GM23248 (cell line): ENCODE measurements around the gene NHSL2. TPM values are rescaled to one million over a fixed set of nuclear protein-coding genes. Genes with fewer than 3 reads are reported as not detected.

Source experiments
- DNase-seq: peaks from one replicate; pipeline ENCODE4 v3.0.0-alpha.2; 2015
- H2AFZ ChIP-seq: fragments of 200-600 bp; sonication (generic); 2 replicates; pipeline ENCODE4 v1.6.1; 2016; ENCODE audit warnings: antibody characterized with exemption
- H3F3A ChIP-seq: fragments of 200-600 bp; sonication (generic); 2 replicates; pipeline ENCODE4 v1.6.1; 2016; ENCODE audit warnings: mild to moderate bottlenecking, antibody characterized with exemption, mixed run types; ENCODE audit not compliant: insufficient read depth
- H3K27ac ChIP-seq: fragments of 200-600 bp; sonication (generic); 2 replicates; pipeline ENCODE4 v1.5.1; 2016; ENCODE audit warnings: mild to moderate bottlenecking
- H3K27me3 ChIP-seq: fragments of 200-600 bp; sonication (generic); replicated peaks from 2 replicates; pipeline ENCODE4 v1.6.1; 2016; ENCODE audit warnings: mild to moderate bottlenecking; ENCODE audit not compliant: insufficient read depth
- H3K36me3 ChIP-seq: fragments of 200-600 bp; sonication (generic); 2 replicates; pipeline ENCODE4 v1.6.1; 2016; ENCODE audit warnings: low read depth, mild to moderate bottlenecking
- H3K4me1 ChIP-seq: fragments of 200-600 bp; sonication (generic); 2 replicates; pipeline ENCODE4 v1.6.1; 2016; ENCODE audit warnings: mild to moderate bottlenecking; ENCODE audit not compliant: insufficient read depth
- H3K4me2 ChIP-seq: fragments of 200-600 bp; sonication (generic); one replicate; pipeline ENCODE4 v1.6.1; 2016; ENCODE audit warnings: mild to moderate bottlenecking; ENCODE audit not compliant: unreplicated experiment
- H3K4me3 ChIP-seq: fragments of 200-600 bp; sonication (generic); 2 replicates; pipeline ENCODE4 v1.5.1; 2016; ENCODE audit warnings: mild to moderate bottlenecking
- H3K79me2 ChIP-seq: fragments of 200-600 bp; sonication (generic); 2 replicates; pipeline ENCODE4 v1.6.1; 2016; ENCODE audit warnings: mild to moderate bottlenecking; ENCODE audit not compliant: insufficient read depth
- H3K9ac ChIP-seq: fragments of 200-600 bp; sonication (generic); 2 replicates; pipeline ENCODE4 v1.6.1; 2016; ENCODE audit warnings: mild to moderate bottlenecking
- H3K9me2 ChIP-seq: fragments of 200-600 bp; sonication (generic); 2 replicates; pipeline ENCODE4 v1.6.1; 2016; ENCODE audit warnings: mixed run types, mild to moderate bottlenecking, moderate library complexity; ENCODE audit not compliant: insufficient read depth
- H3K9me3 ChIP-seq: fragments of 200-600 bp; sonication (generic); one replicate; pipeline ENCODE4 v1.6.1; 2017; ENCODE audit warnings: low read depth
- H4K20me1 ChIP-seq: fragments of 200-600 bp; sonication (generic); 2 replicates; pipeline ENCODE4 v1.6.0; 2016; ENCODE audit not compliant: insufficient read depth
- EZH2 ChIP-seq: fragments of 200-600 bp; sonication (generic); IDR thresholded peaks from 2 replicates; pipeline ENCODE4 v1.6.1; 2018; ENCODE audit warnings: antibody characterized with exemption, mild to moderate bottlenecking; ENCODE audit not compliant: insufficient read depth, poor library complexity, severe bottlenecking
- EZH2phosphoT487 ChIP-seq: fragments of 200-600 bp; sonication (generic); IDR thresholded peaks from 2 replicates; pipeline ENCODE4 v1.6.1; 2018; ENCODE audit warnings: antibody characterized with exemption, moderate library complexity, mild to moderate bottlenecking, low read depth; ENCODE audit not compliant: insufficient read depth
- WGBS, 2 experiments: methylation state at CpG; one replicate each; pipeline ENCODE4 v1.1.6; 2015 to 2017; ENCODE audit warnings: low lambda C conversion rate in 2 of 2, low coverage in 1 of 2; ENCODE audit errors: missing lambda C conversion rate in 2 of 2; 5-methylcytosine and 5-hydroxymethylcytosine counted together
- in situ Hi-C: fragments of 300-500 bp; cut with MboI; formaldehyde crosslinking; loops from 2 replicates; pipeline ENCODE4 v1.15.0; 2020
- polyA plus RNA-seq: library from polyadenylated mRNA; unstranded; fragments of >200 nt; fragmentation: Nextera tagmentation; extraction: Ambion mirVana; gene quantifications from 2 replicates; pipeline ENCODE4 v1.2.1, GENCODE V29; 2016
- total RNA-seq: library from RNA; depleted of rRNA; stranded (reverse); fragments of >200 nt; shearing (Covaris generic); gene quantifications from 2 replicates; pipeline ENCODE4 v1.2.3, GENCODE V29; 2014

Gene NHSL2
- total and polyA plus RNA-seq, 2 experiments from 2014 or later = 3.2 to 6.5 TPM

- H3K9me2 ChIP-seq = no peaks in the 10 kb centered on the region
- no peak overlapping the region for H3K4me2 ChIP-seq
- WGBS, 2 experiments = 71 to 82% methylated on average over 6 of the region's 6 CpGs
- no peaks in the 10 kb centered on the region for H3K9me3 ChIP-seq
- H3K27ac ChIP-seq = no peak overlapping the region
- no peaks in the 10 kb centered on the region for H3K27me3 ChIP-seq
- no peak overlapping the region for H2AFZ ChIP-seq
- H3F3A ChIP-seq = no peaks in the 10 kb centered on the region
- H3K36me3 ChIP-seq = no peaks in the 10 kb centered on the region
- no peak for TF ChIP-seq EZH2
- no peak for TF ChIP-seq EZH2phosphoT487
- H3K79me2 ChIP-seq = no peaks in the 10 kb centered on the region
- peak; percentile 46 for DNase-seq
- H4K20me1 ChIP-seq = no peaks in the 10 kb centered on the region
- in situ Hi-C loops = no loop called here
- no peaks in the 10 kb centered on the region for H3K4me1 ChIP-seq
- H3K4me3 ChIP-seq = no peak overlapping the region
- H3K9ac ChIP-seq = no peak overlapping the region
These were observed 86.2 kb downstream of the NHSL2 start for GRCh38 chrX:71996826-71997225.

- DNase-seq = no peak
- H3K36me3 ChIP-seq = no peaks in the 10 kb centered on the region
- H3K79me2 ChIP-seq = no peaks in the 10 kb centered on the region
- no peak overlapping the region for H3K27ac ChIP-seq
- H2AFZ ChIP-seq = no peak overlapping the region
- no peaks in the 10 kb centered on the region for H3K9me2 ChIP-seq
- H3F3A ChIP-seq = no peaks in the 10 kb centered on the region
- no peaks in the 10 kb centered on the region for H3K27me3 ChIP-seq
- H3K9me3 ChIP-seq = no peaks in the 10 kb centered on the region
- WGBS, 2 experiments = 24 to 44% methylated on average over 3 of the region's 3 CpGs
- in situ Hi-C loops = no loop called here
- no peaks in the 10 kb centered on the region for H4K20me1 ChIP-seq
- TF ChIP-seq EZH2phosphoT487 (no peak), EZH2 (no peak)
- H3K4me1 ChIP-seq = no peaks in the 10 kb centered on the region
- no peak overlapping the region for H3K4me2 ChIP-seq
- H3K9ac ChIP-seq = no peak overlapping the region
- no peak overlapping the region for H3K4me3 ChIP-seq
These were observed 86.7 kb downstream of the NHSL2 start for GRCh38 chrX:71997320-71997719.

DNA sequence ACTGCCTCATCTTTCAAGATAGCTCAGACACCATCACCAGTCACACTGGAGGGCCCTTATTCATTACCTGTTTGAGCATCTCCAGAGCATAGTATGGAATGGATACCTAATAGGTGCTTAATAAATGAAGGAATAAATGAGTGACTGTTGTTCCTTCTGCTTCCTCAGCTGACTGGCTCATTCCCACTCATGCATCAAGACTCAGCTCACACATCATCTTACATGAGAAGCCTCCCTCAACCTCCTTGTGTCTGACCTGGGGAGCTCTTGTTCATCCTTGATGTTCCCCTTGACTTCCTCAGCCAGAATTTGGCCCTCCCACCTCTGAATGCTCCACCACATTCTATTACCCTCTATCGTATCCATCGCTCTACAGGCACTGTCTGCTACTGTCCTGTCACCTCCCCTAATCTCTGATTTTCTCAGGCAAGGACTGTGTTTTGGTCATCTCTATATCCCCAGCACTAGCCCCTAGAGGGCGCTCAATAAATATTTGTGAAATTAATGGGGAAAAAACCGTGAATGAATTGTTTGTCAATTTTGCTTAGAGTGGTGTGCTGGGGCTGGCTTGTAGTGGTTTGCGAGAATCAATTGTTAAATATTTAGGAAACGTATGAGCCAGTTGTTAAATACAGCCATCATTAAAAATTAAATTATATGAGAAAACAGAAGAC is 88.3 kb downstream of the NHSL2 start:
- H3K79me2 ChIP-seq = no peaks in the 10 kb centered on the region
- no peak overlapping the region for H3K4me2 ChIP-seq
- in situ Hi-C loops = no loop called here
- no peaks in the 10 kb centered on the region for H4K20me1 ChIP-seq
- no peaks in the 10 kb centered on the region for H3K9me2 ChIP-seq
- H3K9ac ChIP-seq = no peak overlapping the region
- no peak for TF ChIP-seq EZH2
- TF ChIP-seq EZH2phosphoT487 = no peak
- H3K4me3 ChIP-seq = no peak overlapping the region
- no peaks in the 10 kb centered on the region for H3F3A ChIP-seq
- H3K27me3 ChIP-seq = no peaks in the 10 kb centered on the region
- 0 to 7% methylated on average over 6 of the region's 6 CpGs for WGBS, 2 experiments
- H3K4me1 ChIP-seq = peaks cover 9% of the 10 kb centered on the region
- no peaks in the 10 kb centered on the region for H3K36me3 ChIP-seq
- H2AFZ ChIP-seq = no peak overlapping the region
- DNase-seq = peak; percentile 51
- H3K27ac ChIP-seq = no peak overlapping the region
- H3K9me3 ChIP-seq = no peaks in the 10 kb centered on the region

DNA sequence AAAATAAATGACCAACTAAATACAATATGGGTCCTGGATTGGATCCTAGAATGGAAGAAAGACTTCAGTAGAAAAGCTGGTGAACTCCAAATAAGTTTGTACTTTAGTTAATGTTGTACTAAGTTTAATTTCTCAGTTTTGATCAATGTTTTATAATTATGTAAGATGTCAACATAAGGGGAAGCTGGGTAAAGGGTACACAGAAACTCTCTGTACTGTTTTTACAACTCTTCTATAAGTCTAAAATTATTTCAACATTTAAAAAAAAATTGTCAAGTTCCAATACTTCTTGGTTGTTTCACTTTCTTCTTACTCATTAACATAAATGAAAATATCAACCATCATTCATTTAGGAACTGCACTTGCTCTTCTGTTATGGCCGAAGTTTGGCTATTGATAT is 88.9 kb downstream of the NHSL2 start:
- Histone ChIP-seq H3K4me3 (no peak overlapping the region), H3K27me3 (no peaks in the 10 kb centered on the region), H3F3A (no peaks in the 10 kb centered on the region)

More for the DNA sequence above, 88.9 kb downstream of the NHSL2 start:
- DNase-seq = no peak
- no peaks in the 10 kb centered on the region for H3K9me3 ChIP-seq
- H3K79me2 ChIP-seq = no peaks in the 10 kb centered on the region
- H3K9ac ChIP-seq = no peak overlapping the region
- peaks cover 14% of the 10 kb centered on the region for H3K4me1 ChIP-seq
- H3K36me3 ChIP-seq = no peaks in the 10 kb centered on the region
- H3K27ac ChIP-seq = no peak overlapping the region
- H2AFZ ChIP-seq = no peak overlapping the region
- TF ChIP-seq EZH2 (no peak), EZH2phosphoT487 (no peak)
- WGBS, 2 experiments = 88 to 100% methylated on average over 1 of the region's 1 CpG
- in situ Hi-C loops = no loop called here
- no peaks in the 10 kb centered on the region for H4K20me1 ChIP-seq
- H3K9me2 ChIP-seq = no peaks in the 10 kb centered on the region
- no peak overlapping the region for H3K4me2 ChIP-seq
